Esophagus muscularis mucosa (tissue), 4 donors: ENCODE measurements around the gene CCNG2. TPM values are rescaled to one million over a fixed set of nuclear protein-coding genes. Genes with fewer than 3 reads are reported as not detected.

Experiments used
- DNase-seq: peaks from one replicate; pipeline ENCODE4 v3.0.0-alpha.2; 2017; ENCODE audit errors: extremely low spot score
- H3K27ac ChIP-seq, 4 donors: fragments of 200-600 bp; sonication (generic); replicated peaks in 1 of 4; 1 replicate in 3 of 4; 2 replicates in 1 of 4; pipeline ENCODE4 v1.5.1; 2016 to 2019; ENCODE audit warnings: mild to moderate bottlenecking in 1 of 4
- H3K27me3 ChIP-seq, 4 donors: fragments of 200-600 bp; sonication (generic); one replicate each; pipeline versions ENCODE4 v1.5.1 to v1.6.0; 2016 to 2019
- H3K36me3 ChIP-seq, 4 donors: fragments of 200-600 bp; sonication (generic); one replicate each; pipeline ENCODE4 v1.5.1; 2016 to 2019
- H3K4me1 ChIP-seq, 4 donors: fragments of 200-600 bp; sonication (generic); one replicate each; pipeline ENCODE4 v1.5.1; 2016 to 2019
- H3K4me3 ChIP-seq, 4 donors: fragments of 200-600 bp; sonication (generic); 1 replicate in 2 of 4; 2 replicates in 2 of 4; pipeline ENCODE4 v1.5.1; 2016 to 2019; ENCODE audit warnings: mild to moderate bottlenecking in 4 of 4, moderate library complexity in 1 of 4
- H3K9me3 ChIP-seq, 4 donors: fragments of 200-600 bp; sonication (generic); 1 replicate in 3 of 4; 2 replicates in 1 of 4; pipeline ENCODE4 v1.5.1; 2016 to 2019
- CTCF ChIP-seq, 3 experiments: fragments of 200-600 bp in 2 of 3; fragments of 450-650 bp in 1 of 3; sonication (generic) in 2 of 3; IDR thresholded peaks; one replicate each; pipeline ENCODE4 v1.5.1; 2017 to 2019; ENCODE audit warnings: antibody characterized with exemption in 3 of 3, mild to moderate bottlenecking in 2 of 3, moderate library complexity in 1 of 3
- EP300 ChIP-seq: sonication (generic); formaldehyde crosslinking; IDR thresholded peaks from one replicate; pipeline ENCODE4 v1.6.1; 2017; ENCODE audit warnings: antibody characterized with exemption
- POLR2A ChIP-seq: fragments of 450-650 bp; IDR thresholded peaks from one replicate; pipeline ENCODE4 v1.6.1; 2017; ENCODE audit warnings: antibody characterized with exemption, moderate library complexity, mild to moderate bottlenecking, low read depth
- POLR2AphosphoS5 ChIP-seq, 2 donors: sonication (generic); formaldehyde crosslinking; IDR thresholded peaks; one replicate each; pipeline ENCODE4 v1.6.1; 2017; ENCODE audit warnings: antibody characterized with exemption in 2 of 2
- WGBS: methylation state at CpG from one replicate; pipeline ENCODE4 v1.1.5; 2018; 5-methylcytosine and 5-hydroxymethylcytosine counted together
- intact Hi-C: fragments of 100-400 bp; cut with DNase I; formaldehyde crosslinking; loops from one replicate; pipeline ENCODE4 v1.15.1; 2023
- total RNA-seq, 4 donors: library from RNA; depleted of rRNA; stranded (reverse); fragments of >200 nt; gene quantifications; one replicate each; pipeline versions ENCODE4 v1.1.0 to v1.2.1, GENCODE V29; 2016

Gene CCNG2
- total RNA-seq, 4 donors from 2014 or later: 25.7 to 33.3 (median 26.2) TPM

- TF ChIP-seq CTCF (IDR thresholded peaks at IDR 0.05): no peak
- TF ChIP-seq POLR2AphosphoS5 (IDR thresholded peaks at IDR 0.05): peak in 1 of 2 donors; percentile 67
- peak overlapping the region; percentile 83 to 97 (median 95) for H3K27ac ChIP-seq
- H3K4me3 ChIP-seq: peak overlapping the region; percentile 74 to 98 (median 96)
- peak; percentile 99 for DNase-seq
- peaks cover 5 to 38% (median 29%) of the 10 kb centered on the region in 4 donors for H3K4me1 ChIP-seq
- H3K36me3 ChIP-seq: peaks cover 0 to 22% (median 8%) of the 10 kb centered on the region in 4 donors
- no peaks in the 10 kb centered on the region for H3K9me3 ChIP-seq
- no peaks in the 10 kb centered on the region for H3K27me3 ChIP-seq
- intact Hi-C loops: loop anchor here (5.0 kb wide), 2 partner anchors 64 to 79 kb away; partner anchors contain the start of gene CCNI
- WGBS: 1% methylated on average over 15 of the region's 17 CpGs
Observed at GRCh38 chr4:77156533-77156911, 485 bp upstream of the CCNG2 start.

- peak overlapping the region; percentile 74 to 98 (median 96) for H3K4me3 ChIP-seq
- no peaks in the 10 kb centered on the region for H3K9me3 ChIP-seq
- H3K36me3 ChIP-seq: peaks cover 13 to 36% (median 20%) of the 10 kb centered on the region in 4 donors
- H3K27ac ChIP-seq: peak overlapping the region; percentile 83 to 97 (median 95)
- peak; percentile 38 for TF ChIP-seq POLR2A
- TF ChIP-seq EP300: no peak
- peak in 2 of 3 experiments; percentile 3 to 29 for TF ChIP-seq CTCF (IDR thresholded peaks at IDR 0.05)
- TF ChIP-seq POLR2AphosphoS5 (IDR thresholded peaks at IDR 0.05): peak; percentile 68 to 71
- intact Hi-C loops: loop anchor here (5.0 kb wide), 2 partner anchors 66 to 81 kb away; partner anchors contain the start of gene CCNI
- H3K4me1 ChIP-seq: peaks cover 5 to 38% (median 30%) of the 10 kb centered on the region in 4 donors
- peak; percentile 96 for DNase-seq
- H3K27me3 ChIP-seq: no peaks in the 10 kb centered on the region
- 2% methylated on average over 13 of the region's 53 CpGs for WGBS
Observed at GRCh38 chr4:77157859-77158486, 966 bp downstream of the CCNG2 start.

- Histone ChIP-seq H3K36me3 (peaks cover 18 to 41% (median 22%) of the 10 kb centered on the region in 4 donors), H3K27me3 (no peaks in the 10 kb centered on the region), H3K4me1 (peaks cover 5 to 38% (median 32%) of the 10 kb centered on the region in 4 donors), H3K27ac (peak overlapping the region; percentile 83 to 97 (median 95)), H3K9me3 (no peaks in the 10 kb centered on the region), H3K4me3 (peak overlapping the region; percentile 74 to 98 (median 96))
- intact Hi-C loops: loop anchor here (5.0 kb wide), 2 partner anchors 66 to 81 kb away; partner anchors contain the start of gene CCNI
- 10% methylated on average over 6 of the region's 6 CpGs for WGBS
- DNase-seq: no peak
- no peak for TF ChIP-seq POLR2AphosphoS5 (IDR thresholded peaks at IDR 0.05)
- no peak for TF ChIP-seq POLR2A
- TF ChIP-seq EP300: no peak
- TF ChIP-seq CTCF (IDR thresholded peaks at IDR 0.05): no peak
Observed at GRCh38 chr4:77158487-77158861, 1.5 kb downstream of the CCNG2 start.

GRCh38 chr4:77159806-77160205, 2.8 kb downstream of the CCNG2 start:
- H3K27me3 ChIP-seq: no peaks in the 10 kb centered on the region
- no peak for DNase-seq
- peaks cover 5 to 38% (median 32%) of the 10 kb centered on the region in 4 donors for H3K4me1 ChIP-seq
- H3K4me3 ChIP-seq: no peak overlapping the region
- peaks cover 29 to 55% (median 34%) of the 10 kb centered on the region in 4 donors for H3K36me3 ChIP-seq
- no peak for TF ChIP-seq POLR2A
- no peak for TF ChIP-seq CTCF (IDR thresholded peaks at IDR 0.05)
- no peak for TF ChIP-seq POLR2AphosphoS5 (IDR thresholded peaks at IDR 0.05)
- peak overlapping the region in 2 of 4 donors; percentile 6 to 96 for H3K27ac ChIP-seq
- intact Hi-C loops: loop anchor here (5.0 kb wide), 2 partner anchors 68 to 83 kb away; partner anchors contain the start of gene CCNI
- no peaks in the 10 kb centered on the region for H3K9me3 ChIP-seq
- 57% methylated on average over 3 of the region's 3 CpGs for WGBS
